ENCODE measurements around the gene NR1H2. TPM values are rescaled to one million over a fixed set of nuclear protein-coding genes. Genes with fewer than 3 reads are reported as not detected.

The NR1H2 gene
- total and polyA plus RNA-seq, 8 donors, result 47.4 to 241 (median 68.0) TPM

GRCh38 chr19:50378169-50378862, 2.1 kb downstream of the NR1H2 start:
- Histone ChIP-seq H3K4me3 (no peak overlapping the region), H3K27ac (no peak overlapping the region), H3K4me1 (peaks cover 10 to 38% (median 24%) of the 10 kb centered on the region in 4 donors), H3K27me3 (no peaks in the 10 kb centered on the region), H3K36me3 (peaks cover 46 to 60% (median 58%) of the 10 kb centered on the region in 4 donors), H3K9me3 (no peaks in the 10 kb centered on the region)
- no peak for DNase-seq
- 94 to 96% (median 94%) methylated on average over 33 to 36 of the region's 36 CpGs for WGBS, 5 donors
- intact Hi-C loops (cut with DNase I; ENCODE audit: low total_unique reads), result no loop called here
- no peak for TF ChIP-seq POLR2A (IDR thresholded peaks at IDR 0.05)
- TF ChIP-seq CTCF (IDR thresholded peaks at IDR 0.05), result no peak
- no peak for TF ChIP-seq EP300 (IDR thresholded peaks at IDR 0.05)
- no peak for TF ChIP-seq POLR2AphosphoS5 (IDR thresholded peaks at IDR 0.05)

GRCh38 chr19:50378863-50379236, 2.6 kb downstream of the NR1H2 start:
- intact Hi-C loops (cut with DNase I; ENCODE audit: low total_unique reads), result no loop called here
- no peak for DNase-seq
- Histone ChIP-seq H3K9me3 (no peaks in the 10 kb centered on the region), H3K4me1 (peaks cover 10 to 42% (median 29%) of the 10 kb centered on the region in 4 donors), H3K27me3 (no peaks in the 10 kb centered on the region), H3K36me3 (peaks cover 46 to 60% (median 58%) of the 10 kb centered on the region in 4 donors), H3K27ac (no peak overlapping the region), H3K4me3 (no peak overlapping the region)
- TF ChIP-seq POLR2AphosphoS5 (IDR thresholded peaks at IDR 0.05) (no peak), CTCF (IDR thresholded peaks at IDR 0.05) (no peak), EP300 (IDR thresholded peaks at IDR 0.05) (no peak), POLR2A (IDR thresholded peaks at IDR 0.05) (no peak)
- WGBS, 5 donors, result 88 to 97% (median 96%) methylated on average over 6 to 10 of the region's 10 CpGs

GRCh38 chr19:50379602-50380001, 3.3 kb downstream of the NR1H2 start:
- H3K36me3 ChIP-seq, result peaks cover 46 to 60% (median 58%) of the 10 kb centered on the region in 4 donors
- 92 to 98% (median 95%) methylated on average over 11 of the region's 11 CpGs for WGBS, 5 donors
- no peak for DNase-seq

GRCh38 chr19:50380137-50380536, 3.9 kb downstream of the NR1H2 start:
- Histone ChIP-seq H3K9me3 (no peaks in the 10 kb centered on the region), H3K4me3 (no peak overlapping the region), H3K4me1 (peaks cover 16 to 51% (median 39%) of the 10 kb centered on the region in 4 donors), H3K27ac (no peak overlapping the region), H3K27me3 (no peaks in the 10 kb centered on the region), H3K36me3 (peaks cover 46 to 60% (median 58%) of the 10 kb centered on the region in 4 donors)
- intact Hi-C loops (cut with DNase I; ENCODE audit: low total_unique reads), result no loop called here
- no peak for DNase-seq
- 83 to 88% (median 86%) methylated on average over 11 of the region's 11 CpGs for WGBS, 5 donors
- no peak for TF ChIP-seq CTCF (IDR thresholded peaks at IDR 0.05)
- no peak for TF ChIP-seq EP300 (IDR thresholded peaks at IDR 0.05)
- no peak for TF ChIP-seq POLR2AphosphoS5 (IDR thresholded peaks at IDR 0.05)
- TF ChIP-seq POLR2A (IDR thresholded peaks at IDR 0.05), result no peak

More at GRCh38 chr19:50379602-50380001, 3.3 kb downstream of the NR1H2 start:
- peaks cover 10 to 46% (median 34%) of the 10 kb centered on the region in 4 donors for H3K4me1 ChIP-seq
- no peak overlapping the region for H3K27ac ChIP-seq
- TF ChIP-seq POLR2A (IDR thresholded peaks at IDR 0.05) (no peak), EP300 (IDR thresholded peaks at IDR 0.05) (no peak), CTCF (IDR thresholded peaks at IDR 0.05) (no peak), POLR2AphosphoS5 (IDR thresholded peaks at IDR 0.05) (no peak)
- H3K4me3 ChIP-seq, result no peak overlapping the region
- H3K27me3 ChIP-seq, result no peaks in the 10 kb centered on the region
- intact Hi-C loops (cut with DNase I; ENCODE audit: low total_unique reads), result no loop called here
- H3K9me3 ChIP-seq, result no peaks in the 10 kb centered on the region
